Astrocyte of the cerebellum (primary cell): Measurements from ENCODE around the gene MCM7.

Experiments
- DNase-seq: peaks from one replicate; pipeline ENCODE4 v3.0.0-alpha.2; 2011; ENCODE audit warnings: low read depth
- H3K4me3 ChIP-seq: 2 replicates; pipeline ENCODE4 v1.5.1; 2011; ENCODE audit warnings: mild to moderate bottlenecking, low read depth, low read length, moderate library complexity
- CTCF ChIP-seq: IDR thresholded peaks from 2 replicates; pipeline ENCODE4 v1.5.1; 2012; ENCODE audit warnings: low read length, low read depth, moderate library complexity, mild to moderate bottlenecking; ENCODE audit errors: missing control alignments
- in situ Hi-C: cut with HindIII; loops from 2 replicates; pipeline ENCODE4 v1.10.0; 2017; ENCODE audit warnings: low sequenced_read_pairs

MCM7 gene

GRCh38 chr7:100102950-100103840, 2.0 kb upstream of the MCM7 start:
- in situ Hi-C loops, result no loop called here
- peak overlapping the region; percentile 85 for H3K4me3 ChIP-seq
- TF ChIP-seq CTCF, result no peak
- peak; percentile 87 for DNase-seq

GRCh38 chr7:100100420-100101015, 679 bp downstream of the MCM7 start:
- DNase-seq, result peak; percentile 96
- peak overlapping the region; percentile 85 for H3K4me3 ChIP-seq
- in situ Hi-C loops, result no loop called here
- TF ChIP-seq CTCF, result no peak

- no peak for TF ChIP-seq CTCF
- in situ Hi-C loops, result loop anchor here (5.0 kb wide), 1 partner anchor 67 kb away; no protein-coding TSS in a partner anchor
- DNase-seq, result no peak
- H3K4me3 ChIP-seq, result peak overlapping the region; percentile 85
Measured at GRCh38 chr7:100099452-100099851, 1.7 kb downstream of the MCM7 start.

- H3K4me3 ChIP-seq, result no peak overlapping the region
- TF ChIP-seq CTCF, result no peak
- DNase-seq, result no peak
- in situ Hi-C loops, result loop anchor here (5.0 kb wide), 1 partner anchor 67 kb away; no protein-coding TSS in a partner anchor
Measured at GRCh38 chr7:100098913-100099312, 2.3 kb downstream of the MCM7 start.

- no peak for DNase-seq
- H3K4me3 ChIP-seq, result no peak overlapping the region
- no peak for TF ChIP-seq CTCF
- in situ Hi-C loops, result loop anchor here (5.0 kb wide), 1 partner anchor 63 kb away; no protein-coding TSS in a partner anchor
Measured at GRCh38 chr7:100095704-100096103, 5.5 kb downstream of the MCM7 start.

- no peak for TF ChIP-seq CTCF
- in situ Hi-C loops, result loop anchor here (5.0 kb wide), 1 partner anchor 63 kb away; no protein-coding TSS in a partner anchor
- no peak for DNase-seq
- H3K4me3 ChIP-seq, result no peak overlapping the region
Measured at GRCh38 chr7:100095289-100095688, 5.9 kb downstream of the MCM7 start.
